Superior temporal gyrus (tissue), 1 donor: ENCODE data around the gene GSAP.
A peak's percentile ranks its signal among the peaks of the same experiment; 100 is the strongest.

ENCODE experiments used
- DNase-seq: peaks from one replicate; pipeline ENCODE4 v3.0.0-alpha.2; 2016; ENCODE audit errors: extremely low spot score

The GSAP gene

DNA sequence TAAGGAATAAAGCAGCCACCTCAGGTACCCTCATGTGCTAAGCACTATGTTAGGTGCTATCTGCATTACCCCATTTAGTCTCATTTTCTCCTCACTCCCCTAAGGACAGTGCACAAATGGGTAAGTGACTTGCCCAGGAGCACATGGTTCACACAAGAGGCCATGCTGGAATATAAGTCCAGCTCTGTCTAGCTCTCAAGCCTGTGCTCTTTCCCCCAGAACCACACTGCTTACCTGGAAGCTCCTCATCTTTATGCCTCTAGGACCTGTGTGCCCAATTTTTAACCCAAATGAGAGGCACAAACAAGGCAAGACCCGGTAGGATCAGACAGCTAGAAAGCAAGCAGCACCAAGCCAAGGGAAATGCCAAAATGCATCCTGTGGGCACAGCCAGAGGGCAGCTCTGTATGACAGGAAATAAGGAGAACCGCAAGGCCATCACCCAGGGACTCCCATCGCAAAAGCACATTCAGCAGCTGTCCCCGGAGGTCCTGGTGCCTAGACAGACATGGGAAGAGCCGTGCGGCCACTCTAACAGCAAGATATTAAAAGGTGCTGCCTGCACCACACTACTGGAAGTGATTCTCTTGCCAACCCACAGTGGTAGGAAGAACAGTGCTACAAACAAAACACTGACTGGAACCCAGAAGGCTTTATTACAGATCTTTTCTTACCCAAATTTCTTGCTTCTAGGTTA lies 88.1 kb downstream of the GSAP start:
- DNase-seq: no peak

DNA sequence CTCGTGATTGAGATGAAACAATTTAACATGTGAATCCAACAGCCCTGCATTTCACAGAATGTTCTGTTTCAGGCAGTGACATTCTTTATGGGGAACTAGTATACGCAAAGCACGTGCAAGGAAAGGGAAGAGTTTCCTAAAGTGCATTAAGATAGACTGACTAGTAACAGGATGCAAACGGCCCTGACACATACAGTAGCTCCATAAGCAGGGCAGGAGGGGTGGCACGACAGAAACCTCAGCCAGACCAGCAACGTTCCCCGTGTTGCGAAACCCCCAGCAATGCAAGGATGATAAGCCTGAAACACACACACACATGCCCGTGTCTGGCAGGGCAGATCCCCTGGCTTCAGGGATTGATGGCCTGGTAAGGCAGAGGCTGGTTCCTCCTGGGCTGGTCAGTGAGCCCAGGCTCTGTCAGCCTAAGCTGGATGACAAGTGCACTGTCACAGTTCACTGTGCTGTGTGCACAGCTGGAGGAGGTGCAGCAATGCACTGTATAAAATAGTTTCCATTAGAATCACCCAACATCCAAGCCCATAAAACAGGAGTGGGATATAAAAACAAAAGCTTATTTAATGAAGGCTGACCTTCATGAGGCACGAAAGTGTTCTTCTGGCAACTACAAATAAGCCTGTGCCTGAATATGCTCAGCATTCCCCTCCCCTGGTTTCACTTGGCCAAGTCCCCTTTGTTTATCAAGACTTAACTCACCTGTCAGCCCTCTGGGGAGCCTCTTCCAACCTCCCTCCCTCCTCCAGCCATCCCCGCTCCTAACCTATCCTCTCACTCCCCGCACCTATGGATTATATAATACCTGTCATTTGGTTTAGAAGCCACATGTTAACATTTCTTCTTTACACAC lies 88.8 kb downstream of the GSAP start:
- no peak for DNase-seq

DNA sequence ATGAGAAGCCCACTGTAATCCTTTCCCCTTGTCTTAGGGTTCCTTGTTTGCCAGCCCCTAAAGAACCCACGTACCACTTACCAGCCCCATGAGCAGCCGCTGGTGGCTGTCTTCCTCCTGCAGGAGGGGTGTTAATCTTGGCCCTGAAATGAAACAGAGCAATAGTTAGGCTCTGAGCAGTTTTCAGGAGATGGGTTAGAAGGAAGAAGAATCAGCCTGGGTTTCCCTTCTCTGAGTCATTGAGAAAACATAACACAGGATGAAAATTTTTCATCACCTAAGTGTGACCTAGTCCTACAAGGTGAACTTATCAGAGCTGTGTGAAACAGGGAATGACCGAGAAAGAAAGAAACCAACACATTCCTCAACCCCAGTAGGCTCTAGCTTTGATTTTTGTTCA lies 90.0 kb downstream of the GSAP start:
- DNase-seq: no peak

DNA sequence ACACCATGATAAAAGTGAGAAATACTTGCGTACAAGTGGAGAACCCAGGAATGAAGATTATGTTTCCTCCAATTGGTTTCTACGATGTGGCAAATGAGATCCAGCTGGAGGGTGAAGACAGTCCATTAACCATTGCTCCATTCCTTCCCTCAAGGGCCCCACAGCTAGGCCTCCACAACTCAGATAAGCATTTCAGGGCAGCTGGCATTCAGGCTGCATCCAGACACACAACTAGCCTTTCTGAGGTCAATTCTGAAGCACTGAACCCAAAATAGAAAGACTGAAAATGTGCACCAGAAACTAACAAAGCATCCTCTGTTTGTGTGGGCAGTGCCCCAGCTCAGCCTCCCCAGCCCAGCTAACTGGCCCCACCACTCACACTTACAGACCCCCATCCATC lies 94.8 kb downstream of the GSAP start:
- no peak for DNase-seq

DNA sequence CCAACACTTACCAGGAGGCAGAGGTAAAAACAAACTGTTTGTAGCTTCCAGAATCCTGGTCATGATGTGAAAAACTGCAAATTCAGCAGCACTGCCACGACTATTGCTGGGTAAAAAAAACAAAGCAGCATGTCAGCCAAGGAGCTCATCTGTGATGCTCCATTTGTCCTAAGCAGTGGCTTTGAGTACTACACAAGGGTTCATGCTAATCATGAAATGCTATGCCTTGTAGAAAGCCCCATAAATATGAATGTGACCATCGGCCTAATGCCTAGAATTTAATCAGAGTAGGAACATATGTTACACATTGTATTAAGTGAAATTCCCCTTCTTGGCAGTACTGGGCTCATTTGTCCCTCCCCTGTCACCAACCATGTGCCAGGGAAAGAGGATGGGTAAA lies 95.4 kb downstream of the GSAP start:
- DNase-seq: no peak

DNA sequence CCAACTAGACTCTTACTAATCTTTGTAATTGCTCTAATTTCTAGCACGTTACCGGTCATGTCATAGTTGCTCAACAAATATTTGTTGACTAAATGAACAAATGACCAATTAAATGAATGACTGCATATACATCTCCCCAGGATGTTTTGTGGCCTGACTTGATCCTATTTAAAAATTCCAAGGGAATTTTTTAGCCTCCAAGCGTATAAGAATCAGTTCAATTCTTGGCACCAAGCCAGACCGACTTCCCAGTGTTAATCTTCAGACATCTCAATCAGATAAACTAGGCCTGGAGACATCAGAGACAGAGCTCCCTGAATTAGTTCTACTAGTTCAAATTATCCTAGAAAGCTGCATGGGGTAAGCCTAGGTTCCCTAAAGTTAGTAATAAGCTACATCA lies 96.0 kb downstream of the GSAP start:
- no peak for DNase-seq

DNA sequence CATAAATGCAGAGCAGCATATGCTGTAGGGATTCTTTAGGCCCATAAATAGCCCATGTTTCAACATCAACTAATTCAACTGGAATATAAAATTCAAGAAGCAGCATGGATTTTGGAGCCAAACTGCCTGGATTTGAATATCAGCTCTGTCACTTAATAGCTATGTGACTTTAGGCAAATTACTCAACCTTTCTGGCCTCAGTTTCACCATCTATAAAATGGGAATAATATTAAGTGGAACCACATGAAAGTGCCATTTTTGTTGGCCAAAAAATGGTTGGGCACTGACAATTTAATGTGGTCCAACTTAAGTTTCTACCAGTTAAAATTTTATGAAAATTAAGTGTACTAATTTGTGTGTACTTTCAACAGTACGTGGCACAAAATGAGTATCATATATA lies 98.1 kb downstream of the GSAP start:
- DNase-seq: no peak

DNA sequence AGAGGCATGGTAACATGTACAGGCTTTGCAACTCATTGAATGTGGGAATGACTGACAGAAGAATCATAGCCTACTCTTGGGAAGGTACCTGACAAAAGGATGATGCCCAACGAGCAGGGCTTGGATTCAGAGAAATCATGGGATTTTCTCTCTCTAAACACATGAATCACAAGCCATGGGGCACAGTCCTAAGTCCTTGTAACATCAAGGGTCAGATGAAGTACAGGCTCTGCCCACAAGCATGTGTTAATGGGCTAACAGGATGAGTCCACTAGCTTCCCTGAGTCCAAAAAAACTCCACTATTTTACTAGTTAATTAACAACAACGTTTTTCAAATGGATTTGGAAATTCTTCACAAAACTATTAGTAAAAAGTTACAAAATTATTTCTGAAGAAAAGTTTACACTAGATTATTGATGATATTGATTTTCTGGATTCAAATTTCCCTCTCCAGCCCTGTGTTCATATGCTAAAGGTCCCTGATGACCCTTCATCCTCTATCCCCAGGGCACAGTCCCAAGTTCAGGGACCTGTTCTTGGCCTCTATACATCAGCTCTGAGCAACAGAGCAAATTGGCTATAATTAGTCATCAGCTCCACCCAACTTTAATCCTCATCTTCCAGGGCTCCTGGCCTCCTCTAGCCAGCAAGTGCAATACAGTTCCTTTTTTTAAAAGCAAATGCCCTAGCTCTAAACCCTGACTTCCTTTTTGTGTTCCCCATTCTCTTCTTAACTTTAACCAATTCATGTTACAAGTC lies 99.8 kb downstream of the GSAP start:
- DNase-seq: no peak

DNA sequence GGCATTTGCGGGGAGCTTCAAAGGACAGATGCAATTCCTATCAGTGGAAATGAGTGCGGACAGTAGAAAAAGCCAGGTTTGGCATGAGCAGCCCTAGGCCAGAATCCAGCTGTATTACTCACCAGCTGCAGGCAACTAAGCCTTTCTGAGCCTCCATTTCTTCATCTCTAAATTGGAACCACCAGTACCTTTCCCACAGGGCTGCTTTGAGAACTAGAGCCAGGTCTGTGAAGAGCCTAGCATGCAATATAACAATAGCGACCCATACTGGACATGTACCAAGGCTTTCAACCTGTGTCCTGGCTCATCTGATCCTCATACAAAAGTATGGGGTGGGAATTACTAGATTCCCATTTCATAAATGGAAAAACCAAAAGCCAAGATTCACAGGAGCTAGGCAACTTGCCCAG lies 101.0 kb downstream of the GSAP start:
- no peak for DNase-seq

DNA sequence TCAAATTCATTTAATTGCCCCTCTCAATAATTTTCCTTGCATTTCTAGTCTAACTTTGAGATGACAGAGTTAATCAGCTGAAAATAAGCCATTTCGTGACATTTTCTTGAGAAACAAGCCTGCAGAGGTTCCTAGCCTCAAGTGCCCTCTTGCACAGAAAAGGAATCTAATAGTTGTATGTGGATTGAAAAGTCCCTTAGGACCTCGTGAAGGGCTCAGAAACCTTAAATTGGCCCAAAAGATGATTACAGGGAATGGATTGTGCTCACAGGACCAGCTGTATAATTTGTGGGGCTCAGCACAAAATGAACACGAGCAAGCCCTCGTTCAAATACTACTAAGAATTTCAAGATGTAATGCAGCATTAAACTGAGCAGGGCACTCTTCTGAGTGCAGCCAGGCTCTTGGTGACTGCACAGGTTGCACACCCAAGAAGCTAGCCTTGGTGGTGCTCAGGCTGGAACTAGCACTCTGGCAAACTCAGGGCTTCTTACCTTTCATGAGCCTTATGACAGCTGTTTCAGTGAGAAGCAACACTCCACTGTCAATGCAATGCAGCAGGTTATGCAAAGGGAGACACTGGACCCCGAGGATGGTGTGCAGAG lies 102.2 kb downstream of the GSAP start:
- DNase-seq: peak; percentile 5

DNA sequence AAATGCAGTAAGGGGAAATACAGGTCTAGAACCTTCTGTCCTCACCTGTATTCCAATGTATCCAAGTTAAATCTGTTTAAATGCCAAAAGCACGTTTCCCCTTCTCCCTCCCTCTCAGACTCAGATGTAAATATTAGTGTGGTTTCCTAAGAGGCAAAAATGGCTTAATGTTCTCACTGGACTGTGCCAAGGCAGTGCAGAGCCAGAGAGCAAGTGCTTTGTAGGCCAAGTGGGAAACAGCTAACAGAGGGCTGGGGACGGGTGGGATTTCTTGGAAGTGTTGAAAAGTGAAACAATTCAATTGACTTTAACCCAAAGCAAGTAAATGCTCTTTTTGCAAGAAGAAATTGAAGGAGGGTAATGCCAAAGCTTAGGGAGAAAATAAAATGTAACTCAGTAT lies 103.1 kb downstream of the GSAP start:
- no peak for DNase-seq

DNA sequence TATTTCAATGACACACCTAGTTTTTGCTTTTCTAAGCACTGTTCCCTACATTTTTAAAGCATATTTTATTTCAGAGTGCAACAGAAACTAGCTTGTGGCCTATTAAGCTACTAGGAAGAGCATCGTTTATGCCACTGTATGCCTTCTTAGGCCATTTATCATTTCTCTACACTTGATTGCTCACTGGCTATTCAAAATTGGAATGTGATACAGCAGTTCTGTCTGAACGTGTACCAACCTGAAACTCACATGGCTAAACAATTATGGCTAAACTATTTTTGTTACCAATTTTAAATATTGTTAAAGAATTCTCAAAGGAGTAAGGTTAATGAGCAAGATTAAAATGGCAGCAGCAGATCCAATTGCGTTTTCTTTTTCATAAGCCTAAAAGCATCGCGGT lies 105.2 kb downstream of the GSAP start:
- no peak for DNase-seq

DNA sequence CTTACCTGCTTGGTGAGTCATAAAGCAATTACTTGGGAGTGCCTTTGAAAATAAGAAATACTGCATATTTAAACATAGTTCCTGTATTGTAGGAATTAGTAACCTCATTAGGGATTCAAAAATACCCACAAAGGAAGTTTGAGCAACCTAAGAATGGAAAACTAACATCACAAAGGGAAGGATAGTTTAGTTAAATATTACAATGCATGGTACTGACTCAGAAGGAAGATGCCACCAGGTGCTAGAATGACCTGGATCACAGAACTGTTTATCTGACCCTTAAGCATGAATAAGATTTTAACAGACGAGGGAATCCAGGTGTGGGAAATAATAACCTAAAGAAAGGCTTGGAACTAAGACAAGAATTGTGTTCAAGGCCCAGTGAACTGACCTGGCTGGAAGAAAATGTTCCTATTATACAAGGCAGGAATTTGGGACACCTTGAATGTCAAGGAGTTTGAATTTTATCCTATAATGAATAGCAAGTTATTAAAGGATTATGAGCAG lies 106.4 kb downstream of the GSAP start:
- DNase-seq: no peak

DNA sequence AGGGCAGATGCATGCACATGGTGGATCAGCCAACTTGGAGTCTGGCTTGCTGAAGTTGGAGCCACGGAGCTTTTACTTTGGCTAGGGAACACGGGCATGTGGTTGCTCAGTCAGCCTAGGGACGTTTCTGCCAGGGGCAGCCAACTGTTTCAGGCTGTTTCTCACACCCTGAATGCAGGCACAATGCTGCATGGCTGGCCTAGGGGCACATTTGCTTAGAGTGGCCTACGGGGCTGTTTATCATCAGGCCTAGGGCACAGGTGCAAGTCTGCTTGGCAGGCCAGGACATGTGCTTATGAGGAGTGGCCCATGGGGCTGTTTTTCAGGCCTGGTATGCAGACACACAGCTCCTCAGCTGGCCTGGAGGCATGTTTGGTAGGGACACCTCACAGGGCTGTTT lies 107.4 kb downstream of the GSAP start:
- DNase-seq: no peak

DNA sequence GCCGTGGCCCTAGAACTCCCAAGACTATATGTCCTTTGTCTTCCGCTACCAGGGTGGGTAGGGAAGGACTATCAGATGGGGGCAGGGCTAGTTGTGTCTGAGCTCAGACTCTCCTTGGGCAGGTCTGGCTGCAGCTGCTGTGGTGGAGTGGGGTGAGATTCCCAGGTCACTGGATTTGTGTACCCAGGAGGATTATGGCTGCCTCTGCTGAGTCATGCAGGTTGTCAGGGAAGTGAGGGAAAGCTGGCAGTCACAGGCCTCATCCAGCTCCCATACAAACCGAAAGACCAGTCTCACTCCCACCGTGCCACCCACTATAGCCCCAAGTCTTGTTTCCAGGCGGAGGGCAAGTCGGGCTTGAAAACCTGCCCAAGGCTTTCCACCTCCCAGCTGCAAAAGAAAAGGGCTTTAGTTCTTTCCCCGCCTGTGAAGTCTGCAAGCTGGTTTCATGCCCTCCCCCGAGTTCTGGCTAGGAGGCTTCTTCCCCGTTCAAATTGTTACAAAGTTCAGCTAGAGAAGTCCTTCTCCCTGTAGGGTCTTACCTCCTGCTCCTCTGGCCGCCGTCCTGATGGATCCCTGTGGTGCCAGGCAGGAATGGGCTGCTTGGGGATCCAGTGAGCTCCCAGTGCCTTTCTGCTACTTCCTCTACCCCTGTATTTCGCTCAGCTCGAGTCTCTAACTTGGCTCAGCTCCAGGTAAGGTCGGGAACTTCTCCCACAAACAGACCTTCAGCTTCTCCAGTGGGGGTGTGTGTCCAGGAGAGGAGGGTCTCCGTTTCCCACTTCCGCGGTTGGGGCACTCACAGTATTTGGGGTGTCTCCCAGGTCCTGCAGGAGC lies 109.7 kb downstream of the GSAP start:
- no peak for DNase-seq

DNA sequence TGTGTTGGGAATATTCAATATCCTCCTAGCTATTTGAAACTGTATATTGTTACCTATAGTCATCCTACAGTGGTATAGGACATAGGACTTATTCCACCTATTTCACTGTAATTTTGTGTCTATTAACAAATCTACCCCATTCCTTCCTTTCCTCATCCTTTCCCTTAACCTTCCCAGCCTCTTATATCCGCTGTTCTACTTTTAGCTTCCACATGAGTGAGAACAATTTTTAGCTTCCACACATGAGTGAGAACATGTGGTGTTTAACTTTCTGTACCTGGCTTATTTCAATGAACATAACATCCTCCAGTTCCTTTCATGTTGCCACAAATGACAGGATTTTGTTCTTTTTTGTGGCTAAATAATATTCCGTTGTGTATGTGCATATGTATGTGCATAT lies 120.6 kb downstream of the GSAP start:
- DNase-seq: no peak

DNA sequence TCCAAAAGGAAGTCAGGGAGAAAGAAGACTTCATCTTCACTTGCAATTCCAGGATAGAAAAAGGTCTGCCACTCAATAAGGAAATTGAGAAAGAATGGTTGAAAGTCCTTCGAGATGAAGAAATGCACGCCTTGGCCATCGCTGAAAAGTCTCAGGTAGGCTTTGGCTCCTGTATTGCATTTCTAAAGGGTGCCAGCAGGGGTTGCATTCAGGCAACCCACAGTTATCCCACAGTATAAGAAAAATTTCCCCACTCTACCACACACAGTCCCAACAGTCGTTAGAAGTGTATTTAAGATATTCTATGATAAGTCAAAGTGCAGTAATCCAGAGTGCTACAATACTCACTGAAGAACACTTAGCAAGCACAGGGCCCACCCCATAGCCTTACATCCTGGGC lies 123.1 kb downstream of the GSAP start:
- no peak for DNase-seq

DNA sequence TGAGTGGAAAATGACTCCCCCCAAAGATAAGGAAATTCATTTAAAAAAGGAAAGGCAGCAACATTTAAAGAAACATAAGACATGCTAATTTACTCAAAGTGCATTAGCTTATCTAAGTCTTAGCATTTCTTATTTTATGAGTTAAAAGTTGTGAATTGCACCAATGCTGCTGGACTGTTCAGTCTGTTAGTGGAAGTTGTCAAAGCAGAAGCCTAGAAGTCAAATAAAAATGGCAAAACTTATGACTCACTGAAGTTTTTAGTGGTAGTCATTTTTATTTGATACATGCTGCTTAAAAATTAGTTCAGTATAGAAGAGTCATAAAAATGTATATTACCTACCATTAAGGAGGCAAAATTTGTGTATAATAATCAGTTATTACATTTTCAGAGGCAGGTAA lies 125.7 kb downstream of the GSAP start:
- DNase-seq: no peak

DNA sequence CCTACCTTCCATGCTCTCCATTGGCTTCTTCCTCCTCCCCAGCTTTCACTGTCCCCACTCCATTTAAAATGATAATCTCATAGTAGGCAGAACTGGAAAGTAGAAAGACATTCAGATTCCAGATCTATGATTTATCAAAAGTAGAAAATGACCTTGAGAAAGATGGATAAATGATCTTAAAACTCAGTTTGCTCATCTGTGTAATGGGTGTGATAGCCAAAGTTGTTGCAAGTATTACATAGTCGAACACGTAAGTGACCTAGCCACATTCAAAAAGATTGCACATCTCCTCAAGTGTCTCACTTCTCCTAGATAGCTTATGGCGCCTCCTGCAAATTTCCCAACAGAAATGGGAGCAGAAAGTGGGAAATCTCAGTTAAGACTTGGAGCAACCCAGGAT lies 126.8 kb downstream of the GSAP start:
- DNase-seq: no peak

DNA sequence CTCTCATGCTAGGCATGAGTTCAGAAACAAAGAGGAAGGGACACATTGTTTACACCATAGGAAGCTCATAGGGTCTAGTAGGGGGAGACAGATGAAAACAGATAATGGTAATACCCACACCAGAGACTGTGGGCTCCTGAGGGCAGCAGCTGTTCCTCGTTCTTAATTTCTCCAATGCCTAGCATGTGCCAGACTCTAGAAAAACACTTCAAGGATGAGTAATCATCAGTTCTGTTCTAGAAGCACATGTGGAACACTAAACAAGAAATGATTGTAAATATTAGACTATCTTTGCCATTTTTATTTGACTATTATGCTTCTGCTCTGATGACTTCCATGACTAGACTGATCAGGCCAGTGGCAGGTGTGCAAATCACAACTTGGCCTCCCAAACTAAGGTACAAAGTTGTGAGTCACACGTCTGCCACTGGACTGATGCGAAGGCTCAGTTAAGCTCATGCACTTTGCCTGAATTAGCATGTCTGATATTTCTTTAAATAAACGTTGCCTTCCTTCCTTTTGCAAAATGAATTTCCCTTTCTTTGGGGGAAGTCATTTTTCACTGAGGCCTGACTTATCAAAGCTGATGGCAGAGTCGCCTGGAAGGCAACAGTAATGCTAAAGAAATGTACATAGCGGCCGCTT lies 127.4 kb downstream of the GSAP start:
- DNase-seq: no peak

DNA sequence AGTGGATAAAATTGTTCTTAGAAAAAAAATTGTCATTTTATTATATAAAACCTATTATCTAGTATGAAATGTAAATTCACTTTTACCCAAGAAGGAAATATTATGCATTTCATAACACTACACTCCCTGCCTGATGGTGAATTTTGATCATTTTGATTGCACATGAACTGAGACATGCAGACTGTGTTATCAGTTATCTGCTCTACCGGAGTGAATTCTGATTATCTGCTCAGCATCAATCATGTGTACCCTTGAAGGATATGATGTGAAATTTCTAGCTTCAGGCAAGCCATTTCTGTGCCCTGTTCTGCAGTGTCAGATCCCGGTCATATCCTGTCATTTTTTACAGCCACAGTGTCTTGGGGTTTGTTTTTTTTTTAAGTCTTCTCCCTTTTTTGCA lies 131.5 kb downstream of the GSAP start:
- DNase-seq: no peak
